HG03103 (cell line): Measurements from ENCODE around the gene PDZD4.

ENCODE experiments used
- ATAC-seq: cut with Tn5 transposase; IDR thresholded peaks from one replicate; pipeline ENCODE4 v1.9.1; 2021; ENCODE audit warnings: low read depth; ENCODE audit not compliant: unreplicated experiment

Gene PDZD4

GRCh38 chrX:153794018-153794896, 36.1 kb downstream of the PDZD4 start, which contains the start of the genes IDH3G and SSR4:
TSS of gene IDH3G (minus strand) at chrX:153794375. CDS start at chrX:153794326, 49 bp downstream.
TSS of gene SSR4 (plus strand) at chrX:153794668. CDS start at chrX:153794688, 20 bp downstream.
- peak; percentile 94 for ATAC-seq

GRCh38 chrX:153793291-153793690, 37.1 kb downstream of the PDZD4 start:
- no peak for ATAC-seq

- no peak for ATAC-seq
These were observed 38.0 kb downstream of the PDZD4 start for GRCh38 chrX:153792368-153792767.

GRCh38 chrX:153791104-153791852, 39.1 kb downstream of the PDZD4 start:
- no peak for ATAC-seq

- no peak for ATAC-seq
These were observed 40.7 kb downstream of the PDZD4 start for GRCh38 chrX:153789654-153790053.

- ATAC-seq, result no peak
These were observed 43.7 kb downstream of the PDZD4 start for GRCh38 chrX:153786669-153787068.

GRCh38 chrX:153784325-153784967, 45.9 kb downstream of the PDZD4 start:
- no peak for ATAC-seq

- no peak for ATAC-seq
These were observed 46.8 kb downstream of the PDZD4 start for GRCh38 chrX:153783378-153784013.

- ATAC-seq, result no peak
These were observed 47.5 kb downstream of the PDZD4 start for GRCh38 chrX:153782871-153783270.

- ATAC-seq, result no peak
These were observed 48.0 kb downstream of the PDZD4 start for GRCh38 chrX:153782313-153782712.

- no peak for ATAC-seq
These were observed 48.8 kb downstream of the PDZD4 start for GRCh38 chrX:153781428-153782047.

GRCh38 chrX:153780678-153781427, 49.5 kb downstream of the PDZD4 start, which contains the start of gene SRPK3:
TSS of gene SRPK3 (plus strand) at chrX:153781041. CDS start at chrX:153781087, 46 bp downstream.
- no peak for ATAC-seq

- no peak for ATAC-seq
These were observed 50.3 kb downstream of the PDZD4 start for GRCh38 chrX:153779891-153780677.

- ATAC-seq, result no peak
These were observed 51.7 kb downstream of the PDZD4 start for GRCh38 chrX:153778684-153779101.

- no peak for ATAC-seq
These were observed 52.2 kb downstream of the PDZD4 start for GRCh38 chrX:153778181-153778580.

- no peak for ATAC-seq
These were observed 52.9 kb downstream of the PDZD4 start for GRCh38 chrX:153777261-153778090.

GRCh38 chrX:153776611-153777045, 53.7 kb downstream of the PDZD4 start:
- ATAC-seq, result no peak
